Esophagus (tissue), 2 donors: Measurements from ENCODE around the gene GATAD2B. TPM values are rescaled to one million over a fixed set of nuclear protein-coding genes. Genes with fewer than 3 reads are reported as not detected.

ENCODE experiments used
- H3K27ac ChIP-seq, 2 donors: one replicate each; pipeline ENCODE4 v1.5.1; 2013; ENCODE audit warnings: low read depth in 2 of 2, mild to moderate bottlenecking in 2 of 2, inconsistent platforms in 1 of 2, low read length in 1 of 2, moderate library complexity in 1 of 2
- H3K27me3 ChIP-seq, 2 donors: one replicate each; pipeline ENCODE4 v1.6.1; 2013; ENCODE audit warnings: low read length in 2 of 2, control low read depth in 1 of 2, mild to moderate bottlenecking in 1 of 2; ENCODE audit not compliant: insufficient read depth in 2 of 2, control insufficient read depth in 1 of 2
- H3K36me3 ChIP-seq, 2 donors: one replicate each; pipeline ENCODE4 v1.6.1; 2013; ENCODE audit warnings: low read length in 1 of 2; ENCODE audit not compliant: control insufficient read depth in 2 of 2, insufficient read depth in 2 of 2
- H3K4me1 ChIP-seq, 2 donors: one replicate each; pipeline ENCODE4 v1.6.1; 2013; ENCODE audit warnings: low read length in 1 of 2; ENCODE audit not compliant: control insufficient read depth in 2 of 2, insufficient read depth in 2 of 2
- H3K4me3 ChIP-seq, 2 donors: one replicate each; pipeline ENCODE4 v1.5.1; 2013; ENCODE audit warnings: low read length in 2 of 2, mild to moderate bottlenecking in 2 of 2, low read depth in 1 of 2, moderate library complexity in 1 of 2
- H3K9me3 ChIP-seq, 2 donors: one replicate each; pipeline ENCODE4 v1.6.1; 2013; ENCODE audit warnings: mild to moderate bottlenecking in 2 of 2, low read depth in 1 of 2, low read length in 1 of 2, moderate library complexity in 1 of 2; ENCODE audit not compliant: control insufficient read depth in 2 of 2, insufficient read depth in 1 of 2
- WGBS, 2 donors: extraction: QIAGEN DNeasy Blood & Tissue Kit; methylation state at CpG; one replicate each; pipeline ENCODE4 v1.1.7; 2013; 5-methylcytosine and 5-hydroxymethylcytosine counted together
- polyA plus RNA-seq, 2 donors: library from polyadenylated mRNA; stranded (reverse); fragments of 200-250 nt; gene quantifications; one replicate each; pipeline ENCODE4 v1.2.3, GENCODE V29; 2013
- donor health status: healthy with polysubstance abuse.
- donor health status: Bipolar disorder and iron deficiency.

GATAD2B gene
- polyA plus RNA-seq, 2 donors = 3.2 to 4.4 TPM

DNA sequence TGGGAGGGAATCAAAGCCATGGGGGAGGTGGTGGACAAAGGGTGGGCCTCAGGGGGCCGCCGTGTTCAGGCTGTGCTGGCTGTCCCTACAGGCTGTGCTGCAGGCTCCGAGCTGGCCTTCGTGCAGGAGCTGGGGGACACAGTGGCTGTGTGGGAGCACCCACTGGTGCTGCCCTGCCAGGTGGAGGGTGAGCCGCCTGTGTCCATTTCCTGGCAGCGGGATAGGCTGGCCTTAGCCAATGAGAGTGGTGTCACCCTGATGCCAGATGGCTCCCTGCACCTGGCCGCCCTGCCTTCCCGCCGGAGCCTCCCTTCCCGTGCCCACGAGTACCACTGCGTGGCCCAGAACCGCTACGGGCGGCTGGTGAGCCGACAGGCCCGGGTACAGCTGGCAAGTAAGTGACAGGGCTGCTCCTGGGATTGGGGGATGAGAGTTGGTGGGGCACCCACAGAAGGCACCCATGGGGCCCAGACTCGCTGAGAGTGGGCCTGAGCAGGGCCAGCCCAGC lies 127.4 kb downstream of the GATAD2B start:
- Histone ChIP-seq H3K27me3 (no peaks in the 10 kb centered on the region), H3K4me3 (no peak overlapping the region), H3K27ac (no peak overlapping the region), H3K4me1 (peaks cover 0 to 5% of the 10 kb centered on the region in 2 donors), H3K36me3 (peaks cover 0 to 5% of the 10 kb centered on the region in 2 donors), H3K9me3 (no peaks in the 10 kb centered on the region)
- WGBS, 2 donors = 75 to 76% methylated on average over 16 to 18 of the region's 18 CpGs

GRCh38 chr1:153794624-153795329 lies 128.0 kb downstream of the GATAD2B start:
- Histone ChIP-seq H3K9me3 (no peaks in the 10 kb centered on the region), H3K4me1 (peaks cover under 1 to 6% of the 10 kb centered on the region in 2 donors), H3K4me3 (no peak overlapping the region), H3K27ac (no peak overlapping the region), H3K27me3 (no peaks in the 10 kb centered on the region), H3K36me3 (peaks cover 0 to 2% of the 10 kb centered on the region in 2 donors)
- WGBS, 2 donors = 46 to 69% methylated on average over 12 to 14 of the region's 14 CpGs

GRCh38 chr1:153793973-153794615 lies 128.7 kb downstream of the GATAD2B start:
- no peak overlapping the region for H3K4me3 ChIP-seq
- H3K27me3 ChIP-seq = no peaks in the 10 kb centered on the region
- H3K36me3 ChIP-seq = no peaks in the 10 kb centered on the region
- peaks cover 4 to 11% of the 10 kb centered on the region in 2 donors for H3K4me1 ChIP-seq
- no peak overlapping the region for H3K27ac ChIP-seq
- WGBS, 2 donors = 80 to 85% methylated on average over 11 to 12 of the region's 12 CpGs
- H3K9me3 ChIP-seq = no peaks in the 10 kb centered on the region

- H3K27me3 ChIP-seq = no peaks in the 10 kb centered on the region
- H3K36me3 ChIP-seq = no peaks in the 10 kb centered on the region
- no peak overlapping the region for H3K27ac ChIP-seq
- H3K4me3 ChIP-seq = no peak overlapping the region
- H3K4me1 ChIP-seq = peaks cover 4 to 11% of the 10 kb centered on the region in 2 donors
- 79 to 82% methylated on average over 6 to 9 of the region's 9 CpGs for WGBS, 2 donors
- no peaks in the 10 kb centered on the region for H3K9me3 ChIP-seq
Observed at GRCh38 chr1:153793261-153793972, 129.4 kb downstream of the GATAD2B start.

- no peaks in the 10 kb centered on the region for H3K9me3 ChIP-seq
- H3K27me3 ChIP-seq = no peaks in the 10 kb centered on the region
- WGBS, 2 donors = 90 to 93% methylated on average over 11 of the region's 11 CpGs
Observed at GRCh38 chr1:153792631-153793041, 130.1 kb downstream of the GATAD2B start.

DNA sequence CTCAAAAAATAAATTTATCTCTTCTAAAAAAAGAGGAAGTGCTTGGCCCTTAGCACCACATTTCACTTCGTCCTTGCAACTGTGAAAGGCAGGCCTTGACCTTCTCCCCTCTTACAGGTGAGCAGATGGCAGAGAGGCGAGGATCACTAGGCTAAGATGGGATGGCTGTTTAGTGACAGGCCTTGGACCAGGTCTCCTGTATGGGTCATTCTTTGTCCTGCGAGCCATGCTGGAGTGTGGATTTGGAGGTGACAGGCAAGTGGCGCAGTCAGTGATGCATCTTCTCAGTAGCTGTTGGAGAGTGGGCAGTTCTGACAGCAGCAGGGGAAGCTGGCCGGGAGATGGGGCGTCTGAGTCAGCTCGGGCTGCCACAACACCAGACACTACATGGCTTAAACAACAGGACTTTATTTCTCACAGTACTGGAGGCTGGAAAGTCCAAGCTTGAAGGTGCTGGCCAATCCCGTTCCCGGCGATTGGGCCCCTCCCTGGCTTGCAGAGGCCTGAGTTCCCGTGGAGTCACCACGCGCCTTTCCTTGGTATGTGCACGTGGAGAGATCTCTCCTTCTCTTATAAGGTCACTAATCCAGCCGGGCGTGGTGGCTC lies 131.0 kb downstream of the GATAD2B start:
- peak overlapping the region; percentile 11 to 74 for H3K27ac ChIP-seq

More at GRCh38 chr1:153792631-153793041, 130.1 kb downstream of the GATAD2B start:
- no peak overlapping the region for H3K27ac ChIP-seq
- no peaks in the 10 kb centered on the region for H3K36me3 ChIP-seq
- H3K4me1 ChIP-seq = peaks cover 4 to 11% of the 10 kb centered on the region in 2 donors
- H3K4me3 ChIP-seq = no peak overlapping the region

GRCh38 chr1:153790966-153791647 lies 131.7 kb downstream of the GATAD2B start:
- H3K36me3 ChIP-seq = no peaks in the 10 kb centered on the region
- H3K4me1 ChIP-seq = peaks cover 4 to 11% of the 10 kb centered on the region in 2 donors
- H3K27ac ChIP-seq = peak overlapping the region; percentile 74 to 90
- 62 to 68% methylated on average over 9 of the region's 9 CpGs for WGBS, 2 donors
- no peaks in the 10 kb centered on the region for H3K9me3 ChIP-seq
- H3K4me3 ChIP-seq = no peak overlapping the region
- no peaks in the 10 kb centered on the region for H3K27me3 ChIP-seq

More for the DNA sequence above, 131.0 kb downstream of the GATAD2B start:
- Histone ChIP-seq H3K27me3 (no peaks in the 10 kb centered on the region), H3K36me3 (no peaks in the 10 kb centered on the region), H3K4me1 (peaks cover 4 to 11% of the 10 kb centered on the region in 2 donors), H3K4me3 (no peak overlapping the region), H3K9me3 (no peaks in the 10 kb centered on the region)
- WGBS, 2 donors = 71 to 74% methylated on average over 16 of the region's 16 CpGs

DNA sequence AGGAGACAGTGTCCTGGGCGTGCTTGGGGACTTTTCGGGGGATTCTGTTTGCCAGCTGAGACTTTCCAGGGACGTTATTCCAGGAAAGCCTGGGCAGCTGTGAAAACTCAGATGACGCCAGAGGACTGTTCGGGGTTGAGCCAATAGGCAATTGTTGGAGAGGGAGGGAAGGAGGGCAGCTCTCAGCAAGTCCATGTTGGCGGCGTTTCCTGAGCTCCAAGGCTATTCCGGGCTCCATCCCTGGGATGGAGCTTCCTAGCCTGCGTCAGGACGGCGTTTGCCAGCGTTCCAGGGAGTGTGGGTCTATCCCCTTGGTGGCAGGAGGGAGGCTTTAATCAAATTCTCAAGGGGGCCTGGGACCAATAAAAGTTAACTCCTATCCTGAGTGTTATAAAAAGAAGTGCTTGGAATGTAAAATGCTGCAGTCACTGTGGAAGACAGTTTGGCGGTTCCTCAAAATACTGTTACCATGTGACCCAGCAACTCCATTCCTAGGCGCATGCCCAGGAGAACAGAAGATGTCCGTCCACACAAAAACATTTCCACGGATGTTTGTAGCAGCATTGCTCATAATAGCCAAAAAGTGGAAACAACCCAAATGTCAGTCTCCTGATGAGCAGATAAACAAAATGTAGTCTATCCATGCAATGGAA lies 132.3 kb downstream of the GATAD2B start:
- Histone ChIP-seq H3K4me3 (peak overlapping the region in 1 of 2 donors; percentile 1), H3K4me1 (peaks cover 4 to 11% of the 10 kb centered on the region in 2 donors), H3K27ac (peak overlapping the region; percentile 74 to 90), H3K36me3 (no peaks in the 10 kb centered on the region), H3K9me3 (no peaks in the 10 kb centered on the region), H3K27me3 (no peaks in the 10 kb centered on the region)
- WGBS, 2 donors = 23 to 39% methylated on average over 16 of the region's 16 CpGs
